ENCODE results near the gene DUSP10.

The DUSP10 gene

DNA sequence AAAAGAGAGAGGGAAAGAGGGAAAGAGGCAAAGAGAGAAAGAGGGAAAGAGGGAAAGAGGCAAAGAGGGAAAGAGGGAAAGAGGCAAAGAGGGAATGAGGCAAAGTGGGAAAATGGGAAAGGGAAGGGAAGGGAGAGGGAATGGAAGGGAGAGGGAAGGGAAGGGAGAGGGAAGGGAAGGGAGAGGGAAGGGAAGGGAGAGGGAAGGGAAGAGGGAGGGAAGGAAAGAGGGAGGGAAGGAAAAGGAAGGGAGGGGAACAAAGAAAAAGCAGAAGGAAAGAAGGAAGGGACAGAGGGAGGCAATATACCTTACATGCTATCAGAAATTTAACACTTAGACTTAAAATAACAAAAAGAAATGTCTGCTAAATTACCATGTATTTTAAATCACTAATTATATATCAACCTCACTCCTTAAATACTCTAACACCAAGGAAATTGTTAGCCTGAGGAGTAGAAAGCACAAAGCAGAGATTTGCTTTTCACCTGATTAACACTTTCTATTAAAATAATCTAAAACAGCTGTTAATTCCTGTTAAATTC lies 41.8 kb downstream of the DUSP10 start:
- no peaks in the 10 kb centered on the region for H3K27me3 ChIP-seq (ENCODE audit: control insufficient read depth, insufficient read depth, low read length)

GRCh38 chr1:221699577-221699976 lies 42.3 kb downstream of the DUSP10 start:
- Histone ChIP-seq H3K27ac (ENCODE audit: low read depth, low read length) (no peak overlapping the region), H3K27me3 (ENCODE audit: control insufficient read depth, insufficient read depth, low read length) (no peaks in the 10 kb centered on the region), H3K9me3 (ENCODE audit: control insufficient read depth, insufficient read depth, low read length) (no peaks in the 10 kb centered on the region), H3K9ac (ENCODE audit: low read depth, low read length) (no peak overlapping the region), H3K4me1 (ENCODE audit: control insufficient read depth, insufficient read depth, low read length) (no peaks in the 10 kb centered on the region), H3K4me3 (ENCODE audit: low read depth, low read length) (no peak overlapping the region), H3K36me3 (ENCODE audit: control insufficient read depth, insufficient read depth, low read length) (peaks cover 2% of the 10 kb centered on the region; the same call in 1 of the 2 replicates)

More for the DNA sequence above, 41.8 kb downstream of the DUSP10 start:
- Histone ChIP-seq H3K4me3 (ENCODE audit: low read depth, low read length) (no peak overlapping the region), H3K4me1 (ENCODE audit: control insufficient read depth, insufficient read depth, low read length) (no peaks in the 10 kb centered on the region), H3K27ac (ENCODE audit: low read depth, low read length) (no peak overlapping the region), H3K36me3 (ENCODE audit: control insufficient read depth, insufficient read depth, low read length) (peaks cover 2% of the 10 kb centered on the region; the same call in 1 of the 2 replicates), H3K9me3 (ENCODE audit: control insufficient read depth, insufficient read depth, low read length) (no peaks in the 10 kb centered on the region), H3K9ac (ENCODE audit: low read depth, low read length) (no peak overlapping the region)

- Histone ChIP-seq H3K4me1 (ENCODE audit: control insufficient read depth, insufficient read depth, low read length) (no peaks in the 10 kb centered on the region), H3K27me3 (ENCODE audit: control insufficient read depth, insufficient read depth, low read length) (no peaks in the 10 kb centered on the region), H3K36me3 (ENCODE audit: control insufficient read depth, insufficient read depth, low read length) (peaks cover 2% of the 10 kb centered on the region; the same call in 1 of the 2 replicates), H3K27ac (ENCODE audit: low read depth, low read length) (no peak overlapping the region), H3K9me3 (ENCODE audit: control insufficient read depth, insufficient read depth, low read length) (no peaks in the 10 kb centered on the region), H3K4me3 (ENCODE audit: low read depth, low read length) (no peak overlapping the region), H3K9ac (ENCODE audit: low read depth, low read length) (no peak overlapping the region)
Measured at GRCh38 chr1:221698579-221699349, 43.1 kb downstream of the DUSP10 start.

DNA sequence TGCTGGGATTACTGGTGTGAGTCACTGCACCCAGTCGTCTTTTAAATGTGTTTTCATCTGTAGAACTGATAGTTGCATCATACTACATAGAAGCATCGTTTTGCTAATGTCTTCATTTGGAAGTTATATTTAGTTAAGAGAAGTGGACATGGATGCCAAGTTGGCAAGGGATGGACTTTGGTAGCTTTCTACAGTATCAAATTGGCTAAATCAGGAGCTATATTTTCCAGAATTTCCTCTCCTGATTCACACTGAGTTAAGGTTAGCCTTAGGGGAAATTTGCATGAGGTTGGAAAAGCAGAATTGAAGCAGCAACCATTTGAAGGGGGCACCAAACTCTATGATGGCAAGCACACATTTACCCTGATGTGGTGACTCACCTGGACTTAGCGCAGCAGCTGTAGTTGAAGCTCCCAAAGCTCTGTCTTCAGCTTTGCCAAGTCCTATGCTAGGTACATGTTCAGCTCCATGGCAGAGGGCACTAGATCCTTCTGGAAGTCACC lies 43.9 kb downstream of the DUSP10 start:
- no peak overlapping the region for H3K9ac ChIP-seq (ENCODE audit: low read depth, low read length)
- H3K27ac ChIP-seq (ENCODE audit: low read depth, low read length): no peak overlapping the region
- H3K4me3 ChIP-seq (ENCODE audit: low read depth, low read length): no peak overlapping the region
- H3K4me1 ChIP-seq (ENCODE audit: control insufficient read depth, insufficient read depth, low read length): no peaks in the 10 kb centered on the region
- H3K27me3 ChIP-seq (ENCODE audit: control insufficient read depth, insufficient read depth, low read length): no peaks in the 10 kb centered on the region
- no peaks in the 10 kb centered on the region for H3K9me3 ChIP-seq (ENCODE audit: control insufficient read depth, insufficient read depth, low read length)
- 0 out of 2 replicates have a peak, but pooled peaks cover under 1% of the 10 kb centered on the region for H3K36me3 ChIP-seq (ENCODE audit: control insufficient read depth, insufficient read depth, low read length)

DNA sequence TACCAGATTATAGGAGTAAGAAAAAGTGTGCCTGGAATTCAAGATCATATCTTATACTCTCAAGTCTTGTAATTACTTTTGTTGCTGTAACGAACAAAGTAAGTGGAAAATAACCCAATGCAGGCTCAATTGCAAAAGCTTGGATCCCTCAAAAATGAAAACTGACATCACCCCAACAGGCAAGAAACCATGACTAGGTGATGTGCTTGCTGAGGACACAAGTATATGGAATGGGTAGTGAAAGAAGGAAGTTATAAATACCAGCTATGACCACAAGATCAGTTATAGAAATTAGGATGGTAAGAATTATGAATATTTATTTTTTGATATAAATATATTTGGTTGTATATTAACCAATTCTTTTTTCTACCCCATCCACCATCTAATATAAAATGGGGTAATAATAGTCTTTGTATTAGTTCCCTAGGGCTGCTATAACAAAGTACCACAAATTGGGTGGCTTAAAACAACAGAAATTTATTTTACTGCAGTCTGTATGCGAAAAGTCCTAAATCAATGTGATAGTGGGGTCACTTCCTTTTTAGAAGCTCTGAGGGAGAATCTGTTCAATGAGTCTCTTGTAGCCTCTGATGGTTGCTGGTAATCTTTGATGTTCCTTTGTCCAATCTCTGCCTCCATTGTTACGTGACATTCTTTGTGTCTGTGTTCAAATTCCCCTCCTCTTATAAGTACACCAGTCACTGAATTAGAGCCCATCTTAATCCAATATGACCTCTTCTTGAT lies 45.0 kb downstream of the DUSP10 start:
- Histone ChIP-seq H3K4me3 (ENCODE audit: low read depth, low read length) (no peak overlapping the region), H3K27me3 (ENCODE audit: control insufficient read depth, insufficient read depth, low read length) (no peaks in the 10 kb centered on the region), H3K9ac (ENCODE audit: low read depth, low read length) (no peak overlapping the region), H3K27ac (ENCODE audit: low read depth, low read length) (no peak overlapping the region), H3K4me1 (ENCODE audit: control insufficient read depth, insufficient read depth, low read length) (no peaks in the 10 kb centered on the region), H3K36me3 (ENCODE audit: control insufficient read depth, insufficient read depth, low read length) (no peaks in the 10 kb centered on the region), H3K9me3 (ENCODE audit: control insufficient read depth, insufficient read depth, low read length) (no peaks in the 10 kb centered on the region)

- Histone ChIP-seq H3K36me3 (ENCODE audit: control insufficient read depth, insufficient read depth, low read length) (no peaks in the 10 kb centered on the region), H3K27ac (ENCODE audit: low read depth, low read length) (no peak overlapping the region), H3K27me3 (ENCODE audit: control insufficient read depth, insufficient read depth, low read length) (no peaks in the 10 kb centered on the region), H3K9me3 (ENCODE audit: control insufficient read depth, insufficient read depth, low read length) (no peaks in the 10 kb centered on the region), H3K4me1 (ENCODE audit: control insufficient read depth, insufficient read depth, low read length) (no peaks in the 10 kb centered on the region), H3K9ac (ENCODE audit: low read depth, low read length) (no peak overlapping the region), H3K4me3 (ENCODE audit: low read depth, low read length) (no peak overlapping the region)
Measured at GRCh38 chr1:221696027-221696426, 45.9 kb downstream of the DUSP10 start.

- Histone ChIP-seq H3K4me1 (ENCODE audit: control insufficient read depth, insufficient read depth, low read length) (no peaks in the 10 kb centered on the region), H3K9me3 (ENCODE audit: control insufficient read depth, insufficient read depth, low read length) (no peaks in the 10 kb centered on the region), H3K27me3 (ENCODE audit: control insufficient read depth, insufficient read depth, low read length) (no peaks in the 10 kb centered on the region), H3K36me3 (ENCODE audit: control insufficient read depth, insufficient read depth, low read length) (no peaks in the 10 kb centered on the region), H3K4me3 (ENCODE audit: low read depth, low read length) (no peak overlapping the region), H3K27ac (ENCODE audit: low read depth, low read length) (no peak overlapping the region), H3K9ac (ENCODE audit: low read depth, low read length) (no peak overlapping the region)
Measured at GRCh38 chr1:221695301-221695700, 46.6 kb downstream of the DUSP10 start.

GRCh38 chr1:221694109-221694508 lies 47.8 kb downstream of the DUSP10 start:
- H3K4me3 ChIP-seq (ENCODE audit: low read depth, low read length): no peak overlapping the region
- H3K9me3 ChIP-seq (ENCODE audit: control insufficient read depth, insufficient read depth, low read length): no peaks in the 10 kb centered on the region
- no peaks in the 10 kb centered on the region for H3K4me1 ChIP-seq (ENCODE audit: control insufficient read depth, insufficient read depth, low read length)
- H3K36me3 ChIP-seq (ENCODE audit: control insufficient read depth, insufficient read depth, low read length): no peaks in the 10 kb centered on the region
- no peak overlapping the region for H3K9ac ChIP-seq (ENCODE audit: low read depth, low read length)
- H3K27me3 ChIP-seq (ENCODE audit: control insufficient read depth, insufficient read depth, low read length): no peaks in the 10 kb centered on the region
- H3K27ac ChIP-seq (ENCODE audit: low read depth, low read length): no peak overlapping the region

DNA sequence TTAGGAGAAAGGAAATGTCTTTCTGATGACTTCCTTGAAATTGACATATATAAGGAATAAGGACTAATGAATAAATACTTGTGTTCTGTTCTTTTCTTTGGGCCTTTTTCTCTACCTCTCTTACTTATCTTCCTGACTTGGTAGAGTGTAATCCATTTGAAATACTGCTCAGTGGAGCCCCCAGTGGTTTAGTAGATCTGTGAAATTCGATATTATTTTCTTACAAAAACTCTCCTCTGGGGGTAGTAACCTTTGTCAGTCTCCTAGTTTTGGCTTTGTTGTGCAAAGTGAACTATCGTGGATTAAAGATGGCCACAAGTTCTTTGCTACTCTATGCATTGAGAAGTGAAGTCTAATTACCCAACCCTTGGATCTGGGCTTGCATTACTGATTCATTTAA lies 48.8 kb downstream of the DUSP10 start:
- Histone ChIP-seq H3K27ac (ENCODE audit: low read depth, low read length) (no peak overlapping the region), H3K4me1 (ENCODE audit: control insufficient read depth, insufficient read depth, low read length) (no peaks in the 10 kb centered on the region), H3K36me3 (ENCODE audit: control insufficient read depth, insufficient read depth, low read length) (no peaks in the 10 kb centered on the region), H3K9ac (ENCODE audit: low read depth, low read length) (no peak overlapping the region), H3K4me3 (ENCODE audit: low read depth, low read length) (no peak overlapping the region), H3K27me3 (ENCODE audit: control insufficient read depth, insufficient read depth, low read length) (no peaks in the 10 kb centered on the region), H3K9me3 (ENCODE audit: control insufficient read depth, insufficient read depth, low read length) (no peaks in the 10 kb centered on the region)

DNA sequence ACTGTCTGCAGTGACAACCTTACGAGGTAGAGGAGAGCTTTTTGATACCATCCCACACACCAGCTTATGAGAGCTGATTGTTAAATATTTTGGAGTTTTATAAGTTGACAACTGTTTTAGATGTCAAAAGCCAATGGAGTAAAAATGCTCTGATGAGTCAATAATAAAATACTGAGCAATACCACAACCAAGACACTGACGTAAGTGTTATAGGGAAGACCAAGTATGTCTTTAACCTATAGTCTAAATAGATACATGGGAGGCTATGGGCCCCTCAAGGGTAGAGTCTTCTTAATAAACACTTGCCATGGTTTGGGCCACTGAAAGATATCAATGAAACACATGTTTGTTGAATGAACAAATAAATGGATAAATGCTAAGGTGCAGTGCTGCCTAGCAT lies 49.2 kb downstream of the DUSP10 start:
- H3K9me3 ChIP-seq (ENCODE audit: control insufficient read depth, insufficient read depth, low read length): no peaks in the 10 kb centered on the region
- H3K4me1 ChIP-seq (ENCODE audit: control insufficient read depth, insufficient read depth, low read length): no peaks in the 10 kb centered on the region
- H3K9ac ChIP-seq (ENCODE audit: low read depth, low read length): no peak overlapping the region
- no peak overlapping the region for H3K4me3 ChIP-seq (ENCODE audit: low read depth, low read length)
- no peaks in the 10 kb centered on the region for H3K36me3 ChIP-seq (ENCODE audit: control insufficient read depth, insufficient read depth, low read length)
- no peaks in the 10 kb centered on the region for H3K27me3 ChIP-seq (ENCODE audit: control insufficient read depth, insufficient read depth, low read length)
- H3K27ac ChIP-seq (ENCODE audit: low read depth, low read length): no peak overlapping the region

DNA sequence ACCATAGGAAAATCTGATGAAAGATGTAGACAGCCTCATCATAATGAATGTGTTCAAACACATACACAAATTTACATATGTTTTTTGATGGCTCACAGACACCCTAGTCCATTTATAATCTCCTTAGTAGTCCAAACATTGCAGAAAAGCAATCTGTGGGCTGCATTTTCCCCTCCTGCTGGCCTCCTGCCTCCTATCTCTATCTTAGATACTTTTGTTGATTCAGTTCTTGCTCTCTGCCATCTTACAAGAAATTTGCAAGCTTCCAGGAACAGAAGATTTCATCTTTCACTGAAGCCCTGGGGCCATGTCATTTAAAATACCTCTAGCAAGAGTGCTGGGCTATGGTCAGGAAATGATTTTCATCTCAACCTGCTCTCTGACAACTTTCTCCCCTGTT lies 50.6 kb downstream of the DUSP10 start:
- Histone ChIP-seq H3K27me3 (ENCODE audit: control insufficient read depth, insufficient read depth, low read length) (no peaks in the 10 kb centered on the region), H3K27ac (ENCODE audit: low read depth, low read length) (no peak overlapping the region), H3K4me1 (ENCODE audit: control insufficient read depth, insufficient read depth, low read length) (no peaks in the 10 kb centered on the region), H3K9ac (ENCODE audit: low read depth, low read length) (no peak overlapping the region), H3K9me3 (ENCODE audit: control insufficient read depth, insufficient read depth, low read length) (no peaks in the 10 kb centered on the region), H3K36me3 (ENCODE audit: control insufficient read depth, insufficient read depth, low read length) (no peaks in the 10 kb centered on the region), H3K4me3 (ENCODE audit: low read depth, low read length) (no peak overlapping the region)

Data from HUES48 (cell line).